ENCODE measurements around the gene CD24.

Gene CD24

GRCh38 chr6:106961801-106962200 lies 12.7 kb downstream of the CD24 start:
- no peak overlapping the region for H3K9ac ChIP-seq (ENCODE audit: low read length)
- peaks cover 4% of the 10 kb centered on the region; the same call in 1 of the 2 replicates for H3K9me3 ChIP-seq (ENCODE audit: low read length)
- H3K4me1 ChIP-seq (ENCODE audit: insufficient read depth, low read length, severe bottlenecking), result no peaks in the 10 kb centered on the region
- no peaks in the 10 kb centered on the region for H3K9me2 ChIP-seq (ENCODE audit: low read depth, low read length)
- no peaks in the 10 kb centered on the region for H3F3A ChIP-seq (ENCODE audit: insufficient read depth, low read length)
- no peak overlapping the region for H3K4me2 ChIP-seq (ENCODE audit: low read length)
- no peaks in the 10 kb centered on the region for H3K36me3 ChIP-seq (ENCODE audit: insufficient read depth, low read length)
- H3K27me3 ChIP-seq (ENCODE audit: insufficient read depth, low read length), result no peaks in the 10 kb centered on the region
- no peaks in the 10 kb centered on the region for H3K79me2 ChIP-seq (ENCODE audit: insufficient read depth, low read length)
- no peak overlapping the region for H3K27ac ChIP-seq (ENCODE audit: low read depth, low read length, poor library complexity, severe bottlenecking)
- H2AFZ ChIP-seq (ENCODE audit: low read length), result no peak overlapping the region
- no peak for TF ChIP-seq EZH2 (IDR thresholded peaks at IDR 0.05; ENCODE audit: borderline replicate concordance, low read length)
- TF ChIP-seq CTCF (IDR thresholded peaks at IDR 0.05; ENCODE audit: low read length), result no peak
- H4K20me1 ChIP-seq (ENCODE audit: insufficient read depth, low read length), result no peaks in the 10 kb centered on the region
- H3K4me3 ChIP-seq (ENCODE audit: low read depth, low read length, poor library complexity, severe bottlenecking), result no peak overlapping the region

- Histone ChIP-seq H3K9me2 (ENCODE audit: low read depth, low read length) (no peaks in the 10 kb centered on the region), H4K20me1 (ENCODE audit: insufficient read depth, low read length) (no peaks in the 10 kb centered on the region), H3K9ac (ENCODE audit: low read length) (no peak overlapping the region), H2AFZ (ENCODE audit: low read length) (no peak overlapping the region), H3K4me2 (ENCODE audit: low read length) (no peak overlapping the region), H3K27ac (ENCODE audit: low read depth, low read length, poor library complexity, severe bottlenecking) (no peak overlapping the region), H3K4me3 (ENCODE audit: low read depth, low read length, poor library complexity, severe bottlenecking) (no peak overlapping the region), H3K9me3 (ENCODE audit: low read length) (peaks cover 4% of the 10 kb centered on the region; the same call in 1 of the 2 replicates), H3K79me2 (ENCODE audit: insufficient read depth, low read length) (no peaks in the 10 kb centered on the region), H3K27me3 (ENCODE audit: insufficient read depth, low read length) (no peaks in the 10 kb centered on the region), H3K4me1 (ENCODE audit: insufficient read depth, low read length, severe bottlenecking) (peaks cover 2% of the 10 kb centered on the region), H3F3A (ENCODE audit: insufficient read depth, low read length) (no peaks in the 10 kb centered on the region), H3K36me3 (ENCODE audit: insufficient read depth, low read length) (no peaks in the 10 kb centered on the region)
- TF ChIP-seq CTCF (IDR thresholded peaks at IDR 0.05; ENCODE audit: low read length) (no peak), EZH2 (IDR thresholded peaks at IDR 0.05; ENCODE audit: borderline replicate concordance, low read length) (no peak)
These were observed 13.4 kb downstream of the CD24 start for GRCh38 chr6:106961136-106961535.

GRCh38 chr6:106959985-106960384 lies 14.5 kb downstream of the CD24 start:
- H3K79me2 ChIP-seq (ENCODE audit: insufficient read depth, low read length), result no peaks in the 10 kb centered on the region
- no peak overlapping the region for H3K9ac ChIP-seq (ENCODE audit: low read length)
- no peaks in the 10 kb centered on the region for H3K27me3 ChIP-seq (ENCODE audit: insufficient read depth, low read length)
- H3K9me3 ChIP-seq (ENCODE audit: low read length), result peaks cover 4% of the 10 kb centered on the region; the same call in 1 of the 2 replicates
- H3K4me3 ChIP-seq (ENCODE audit: low read depth, low read length, poor library complexity, severe bottlenecking), result no peak overlapping the region
- H3K4me1 ChIP-seq (ENCODE audit: insufficient read depth, low read length, severe bottlenecking), result peaks cover 2% of the 10 kb centered on the region
- no peaks in the 10 kb centered on the region for H4K20me1 ChIP-seq (ENCODE audit: insufficient read depth, low read length)
- no peak overlapping the region for H3K4me2 ChIP-seq (ENCODE audit: low read length)
- H3K36me3 ChIP-seq (ENCODE audit: insufficient read depth, low read length), result no peaks in the 10 kb centered on the region
- no peak overlapping the region for H3K27ac ChIP-seq (ENCODE audit: low read depth, low read length, poor library complexity, severe bottlenecking)
- no peaks in the 10 kb centered on the region for H3K9me2 ChIP-seq (ENCODE audit: low read depth, low read length)
- H2AFZ ChIP-seq (ENCODE audit: low read length), result no peak overlapping the region
- TF ChIP-seq EZH2 (IDR thresholded peaks at IDR 0.05; ENCODE audit: borderline replicate concordance, low read length) (no peak), CTCF (IDR thresholded peaks at IDR 0.05; ENCODE audit: low read length) (no peak)
- no peaks in the 10 kb centered on the region for H3F3A ChIP-seq (ENCODE audit: insufficient read depth, low read length)
